CD4-positive, alpha-beta T cell (primary cell): ENCODE results near the gene MLEC. TPM values are rescaled to one million over a fixed set of nuclear protein-coding genes. Genes with fewer than 3 reads are reported as not detected.

Experiments used
- ATAC-seq: fragments of 200-7000 bp; cut with Tn5 transposase; one replicate; pipeline ENCODE4 v1.10.0; 2022; ENCODE audit warnings: mild to moderate bottlenecking; ENCODE audit not compliant: poor library complexity
- CTCF ChIA-PET: fragments of 350-600 bp; sonication (Branson Sonifier 250); formaldehyde crosslinking; loops from one replicate; lab custom pipeline; 2021; ENCODE audit warnings: antibody characterized with exemption, inconsistent platforms; lab: Charles Lee
- POLR2A ChIA-PET: fragments of 350-600 bp; sonication (Branson Sonifier 250); formaldehyde crosslinking; loops from one replicate; lab custom pipeline; 2021; ENCODE audit warnings: antibody characterized with exemption, inconsistent platforms; lab: Charles Lee
- DNase-seq, 14 experiments: peaks; one replicate each; pipeline ENCODE4 v3.0.0-alpha.2; 2013 to 2020; ENCODE audit warnings: mixed read lengths in 2 of 14
- H3K27ac ChIP-seq, 2 donors: one replicate each; pipeline versions ENCODE4 v1.5.1 to v1.7.0; 2013; ENCODE audit warnings: low read length in 2 of 2, low read depth in 1 of 2, mild to moderate bottlenecking in 1 of 2
- H3K27me3 ChIP-seq, 2 experiments: 1 replicate in 1 of 2; 2 replicates in 1 of 2; pipeline versions ENCODE4 v1.6.1 to v1.7.0; 2013; ENCODE audit warnings: low read length in 2 of 2, control low read depth in 1 of 2, mild to moderate bottlenecking in 1 of 2, moderate library complexity in 1 of 2; ENCODE audit not compliant: insufficient read depth in 2 of 2, control insufficient read depth in 1 of 2
- H3K36me3 ChIP-seq: one replicate; pipeline ENCODE4 v1.6.1; 2013; ENCODE audit warnings: low read length, control low read depth; ENCODE audit not compliant: insufficient read depth
- H3K4me1 ChIP-seq: one replicate; pipeline ENCODE4 v1.6.1; 2013; ENCODE audit warnings: low read length, control low read depth; ENCODE audit not compliant: insufficient read depth
- H3K4me3 ChIP-seq: one replicate; pipeline ENCODE4 v1.5.1; 2013; ENCODE audit warnings: mild to moderate bottlenecking, low read length, moderate library complexity
- H3K9me3 ChIP-seq, 2 experiments: 1 replicate in 1 of 2; 2 replicates in 1 of 2; pipeline versions ENCODE4 v1.6.1 to v1.7.0; 2013; ENCODE audit warnings: low read length in 2 of 2, mild to moderate bottlenecking in 2 of 2, control low read depth in 1 of 2, moderate library complexity in 1 of 2; ENCODE audit not compliant: control insufficient read depth in 1 of 2, insufficient read depth in 1 of 2
- H3K27ac Mint-ChIP-seq: one replicate; pipeline ENCODE4 v1.8.0; 2020; ENCODE audit warnings: mixed read lengths
- H3K27me3 Mint-ChIP-seq: one replicate; pipeline ENCODE4 v1.8.0; 2021; ENCODE audit warnings: mixed read lengths
- H3K36me3 Mint-ChIP-seq: one replicate; pipeline ENCODE4 v1.8.0; 2021; ENCODE audit warnings: low read depth, mixed read lengths
- H3K4me1 Mint-ChIP-seq: one replicate; pipeline ENCODE4 v1.8.0; 2021; ENCODE audit warnings: low read depth, mixed read lengths
- H3K4me3 Mint-ChIP-seq: one replicate; pipeline ENCODE4 v1.8.0; 2020; ENCODE audit warnings: mild to moderate bottlenecking, mixed read lengths
- H3K9me3 Mint-ChIP-seq: one replicate; pipeline ENCODE4 v1.8.0; 2020; ENCODE audit warnings: mixed read lengths
- CTCF ChIP-seq: fragments of 200-600 bp; IDR thresholded peaks from one replicate; pipeline ENCODE4 v1.8.0; 2022; ENCODE audit warnings: antibody characterized with exemption, mild to moderate bottlenecking
- intact Hi-C, 2 experiments: fragments of 100-400 bp; cut with DNase I in 1 of 2; cut with micrococcal nuclease in 1 of 2; formaldehyde crosslinking; loops; one replicate each; pipeline versions ENCODE4 v1.15.1 to v1.9.0; 2023 to 2025; cut with DNase I, micrococcal nuclease
- total RNA-seq, 174 experiments: library from RNA in 2 of 174; stranded (reverse) in 2 of 174; gene quantifications; one replicate each; pipeline ENCODE4 v1.2.3 and lab custom pipeline; 2021 to 2026

MLEC gene
- total RNA-seq, 2 experiments from 2014 or later: 20.7 to 22.1 TPM

- H3K27me3 Mint-ChIP-seq: peaks cover 26% of the 10 kb centered on the region
- H3K27ac Mint-ChIP-seq: no peak overlapping the region
- H3K4me3 Mint-ChIP-seq: no peak overlapping the region
- CTCF ChIA-PET: interaction anchor here (1.9 kb wide), 1 partner anchor 9 kb away, joined by 6 read pairs; no protein-coding TSS in a partner anchor
- H3K4me1 Mint-ChIP-seq: no peaks in the 10 kb centered on the region
- Histone ChIP-seq H3K4me1 (no peaks in the 10 kb centered on the region), H3K27me3 (peaks cover 3 to 11% of the 10 kb centered on the region in 2 experiments), H3K9me3 (no peaks in the 10 kb centered on the region), H3K36me3 (no peaks in the 10 kb centered on the region), H3K27ac (no peak overlapping the region), H3K4me3 (no peak overlapping the region)
- ATAC-seq (no peak), DNase-seq (no peak)
- POLR2A ChIA-PET: no interaction called here
- TF ChIP-seq CTCF: no peak
- H3K9me3 Mint-ChIP-seq: no peaks in the 10 kb centered on the region
- intact Hi-C loops: no loop called here
- H3K36me3 Mint-ChIP-seq: no peaks in the 10 kb centered on the region
Observed at GRCh38 chr12:120656008-120656407, 30.9 kb upstream of the MLEC start.

- Mint-ChIP-seq H3K36me3 (no peaks in the 10 kb centered on the region), H3K27ac (no peak overlapping the region)
- CTCF ChIA-PET: interaction anchor here (1.9 kb wide), 1 partner anchor 11 kb away, joined by 5 read pairs; no protein-coding TSS in a partner anchor
Observed at GRCh38 chr12:120658286-120659150, 28.4 kb upstream of the MLEC start.

GRCh38 chr12:120659151-120659525 lies 27.8 kb upstream of the MLEC start:
- no peak overlapping the region for H3K27ac ChIP-seq
- H3K36me3 ChIP-seq: no peaks in the 10 kb centered on the region
- Mint-ChIP-seq H3K27ac (no peak overlapping the region), H3K4me1 (no peaks in the 10 kb centered on the region), H3K4me3 (no peak overlapping the region), H3K36me3 (no peaks in the 10 kb centered on the region), H3K9me3 (no peaks in the 10 kb centered on the region), H3K27me3 (peaks cover 5% of the 10 kb centered on the region)
- H3K4me1 ChIP-seq: no peaks in the 10 kb centered on the region
- DNase-seq: no peak
- no peak for TF ChIP-seq CTCF
- no peak for ATAC-seq
- no peak overlapping the region for H3K4me3 ChIP-seq
- no peaks in the 10 kb centered on the region for H3K27me3 ChIP-seq
- ChIA-PET POLR2A (no interaction called here), CTCF (no interaction called here)
- no peaks in the 10 kb centered on the region for H3K9me3 ChIP-seq
- intact Hi-C loops: no loop called here

More at GRCh38 chr12:120658286-120659150, 28.4 kb upstream of the MLEC start:
- DNase-seq (no peak), ATAC-seq (no peak)
- H3K27ac ChIP-seq: no peak overlapping the region
- no peak overlapping the region for H3K4me3 Mint-ChIP-seq
- no peaks in the 10 kb centered on the region for H3K9me3 ChIP-seq
- TF ChIP-seq CTCF: no peak
- H3K4me3 ChIP-seq: no peak overlapping the region
- intact Hi-C loops: no loop called here
- H3K4me1 Mint-ChIP-seq: no peaks in the 10 kb centered on the region
- no peaks in the 10 kb centered on the region for H3K36me3 ChIP-seq
- POLR2A ChIA-PET: no interaction called here
- H3K4me1 ChIP-seq: no peaks in the 10 kb centered on the region
- peaks cover 0 to under 1% of the 10 kb centered on the region in 2 experiments for H3K27me3 ChIP-seq
- peaks cover 5% of the 10 kb centered on the region for H3K27me3 Mint-ChIP-seq
- no peaks in the 10 kb centered on the region for H3K9me3 Mint-ChIP-seq
